ENCODE measurements around the gene BCR. TPM values are rescaled to one million over a fixed set of nuclear protein-coding genes. Genes with fewer than 3 reads are reported as not detected.
A peak's percentile ranks its signal among the peaks of the same experiment; 100 is the strongest.

BCR gene
- total RNA-seq, 1 donor from 2014 or later, result 268 TPM

- Mint-ChIP-seq H3K4me1 (ENCODE audit: low read depth, unreplicated experiment) (peaks cover 92% of the 10 kb centered on the region), H3K36me3 (ENCODE audit: unreplicated experiment) (no peaks in the 10 kb centered on the region), H3K27me3 (ENCODE audit: unreplicated experiment) (peaks cover 21% of the 10 kb centered on the region), H3K9me3 (ENCODE audit: unreplicated experiment) (peaks cover 26% of the 10 kb centered on the region), H3K27ac (ENCODE audit: unreplicated experiment) (peak overlapping the region; percentile 96), H3K4me3 (ENCODE audit: unreplicated experiment) (peak overlapping the region; percentile 59)
- TF ChIP-seq CTCF (IDR thresholded peaks at IDR 0.05; ENCODE audit: partially characterized antibody, unreplicated experiment), result no peak
- DNase-seq, result no peak
Observed at GRCh38 chr22:23220485-23221350, 40.4 kb downstream of the BCR start.

GRCh38 chr22:23221351-23221804 lies 41.1 kb downstream of the BCR start:
- Mint-ChIP-seq H3K4me3 (ENCODE audit: unreplicated experiment) (peak overlapping the region; percentile 59), H3K27ac (ENCODE audit: unreplicated experiment) (no peak overlapping the region), H3K4me1 (ENCODE audit: low read depth, unreplicated experiment) (peaks cover 93% of the 10 kb centered on the region), H3K36me3 (ENCODE audit: unreplicated experiment) (no peaks in the 10 kb centered on the region), H3K27me3 (ENCODE audit: unreplicated experiment) (peaks cover 24% of the 10 kb centered on the region), H3K9me3 (ENCODE audit: unreplicated experiment) (peaks cover 30% of the 10 kb centered on the region)
- TF ChIP-seq CTCF (IDR thresholded peaks at IDR 0.05; ENCODE audit: partially characterized antibody, unreplicated experiment), result no peak
- no peak for DNase-seq

- TF ChIP-seq CTCF (IDR thresholded peaks at IDR 0.05; ENCODE audit: partially characterized antibody, unreplicated experiment), result no peak
- Mint-ChIP-seq H3K27me3 (ENCODE audit: unreplicated experiment) (peaks cover 24% of the 10 kb centered on the region), H3K27ac (ENCODE audit: unreplicated experiment) (peak overlapping the region; percentile 54), H3K36me3 (ENCODE audit: unreplicated experiment) (no peaks in the 10 kb centered on the region), H3K4me1 (ENCODE audit: low read depth, unreplicated experiment) (peaks cover 90% of the 10 kb centered on the region), H3K4me3 (ENCODE audit: unreplicated experiment) (peak overlapping the region; percentile 31), H3K9me3 (ENCODE audit: unreplicated experiment) (peaks cover 31% of the 10 kb centered on the region)
- no peak for DNase-seq
Observed at GRCh38 chr22:23222033-23222792, 41.9 kb downstream of the BCR start.

- peaks cover 24% of the 10 kb centered on the region for H3K27me3 Mint-ChIP-seq (ENCODE audit: unreplicated experiment)
- no peak overlapping the region for H3K4me3 Mint-ChIP-seq (ENCODE audit: unreplicated experiment)
- peaks cover 36% of the 10 kb centered on the region for H3K9me3 Mint-ChIP-seq (ENCODE audit: unreplicated experiment)
- TF ChIP-seq CTCF (IDR thresholded peaks at IDR 0.05; ENCODE audit: partially characterized antibody, unreplicated experiment), result no peak
- peaks cover 87% of the 10 kb centered on the region for H3K4me1 Mint-ChIP-seq (ENCODE audit: low read depth, unreplicated experiment)
- H3K36me3 Mint-ChIP-seq (ENCODE audit: unreplicated experiment), result no peaks in the 10 kb centered on the region
- no peak overlapping the region for H3K27ac Mint-ChIP-seq (ENCODE audit: unreplicated experiment)
- no peak for DNase-seq
Observed at GRCh38 chr22:23222793-23223568, 42.7 kb downstream of the BCR start.

Data from glutamatergic neuron (in vitro differentiated cells).